ENCODE data around the gene CPLX4.

The CPLX4 gene

GRCh38 chr18:59354731-59355130, 36.3 kb upstream of the CPLX4 start:
- no peak overlapping the region for H3K4me3 ChIP-seq (ENCODE audit: low read depth, low read length)
- no peak for TF ChIP-seq CTCF (IDR thresholded peaks at IDR 0.05; ENCODE audit: low read depth, low read length, missing control alignments)
- no peak for DNase-seq (ENCODE audit: low read depth)

- no peak for TF ChIP-seq CTCF (IDR thresholded peaks at IDR 0.05; ENCODE audit: low read depth, low read length, missing control alignments)
- DNase-seq (ENCODE audit: low read depth) = no peak
- no peak overlapping the region for H3K4me3 ChIP-seq (ENCODE audit: low read depth, low read length)
Observed at GRCh38 chr18:59353079-59353680, 34.7 kb upstream of the CPLX4 start.

GRCh38 chr18:59352250-59352855, 33.9 kb upstream of the CPLX4 start:
- TF ChIP-seq CTCF (IDR thresholded peaks at IDR 0.05; ENCODE audit: low read depth, low read length, missing control alignments) = no peak
- no peak for DNase-seq (ENCODE audit: low read depth)
- no peak overlapping the region for H3K4me3 ChIP-seq (ENCODE audit: low read depth, low read length)

GRCh38 chr18:59345556-59345955, 27.1 kb upstream of the CPLX4 start:
- no peak overlapping the region for H3K4me3 ChIP-seq (ENCODE audit: low read depth, low read length)
- no peak for TF ChIP-seq CTCF (IDR thresholded peaks at IDR 0.05; ENCODE audit: low read depth, low read length, missing control alignments)
- DNase-seq (ENCODE audit: low read depth) = no peak

GRCh38 chr18:59344996-59345395, 26.5 kb upstream of the CPLX4 start:
- no peak for TF ChIP-seq CTCF (IDR thresholded peaks at IDR 0.05; ENCODE audit: low read depth, low read length, missing control alignments)
- no peak overlapping the region for H3K4me3 ChIP-seq (ENCODE audit: low read depth, low read length)
- DNase-seq (ENCODE audit: low read depth) = no peak

- no peak for TF ChIP-seq CTCF (IDR thresholded peaks at IDR 0.05; ENCODE audit: low read depth, low read length, missing control alignments)
- DNase-seq (ENCODE audit: low read depth) = no peak
Observed at GRCh38 chr18:59343926-59344325, 25.5 kb upstream of the CPLX4 start.

GRCh38 chr18:59340817-59341216, 22.4 kb upstream of the CPLX4 start:
- DNase-seq (ENCODE audit: low read depth) = no peak
- TF ChIP-seq CTCF (IDR thresholded peaks at IDR 0.05; ENCODE audit: low read depth, low read length, missing control alignments) = no peak
- no peak overlapping the region for H3K4me3 ChIP-seq (ENCODE audit: low read depth, low read length)

More at GRCh38 chr18:59343926-59344325, 25.5 kb upstream of the CPLX4 start:
- H3K4me3 ChIP-seq (ENCODE audit: low read depth, low read length) = no peak overlapping the region
